Measurements from ENCODE around the gene FGF14.

Gene FGF14

GRCh38 chr13:101714195-101714594 lies 687.7 kb downstream of the FGF14 start:
- Histone ChIP-seq H3K4me3 (ENCODE audit: low read length) (no peak overlapping the region), H3K9ac (ENCODE audit: low read depth, low read length) (no peak overlapping the region), H3K4me1 (ENCODE audit: insufficient read depth, low read length) (no peaks in the 10 kb centered on the region), H3K27me3 (ENCODE audit: insufficient read depth, low read length) (no peaks in the 10 kb centered on the region), H3K36me3 (ENCODE audit: insufficient read depth, low read depth, low read length) (no peaks in the 10 kb centered on the region), H3K9me3 (ENCODE audit: insufficient read depth, low read depth, low read length) (no peaks in the 10 kb centered on the region), H3K27ac (ENCODE audit: low read length) (no peak overlapping the region)

- Histone ChIP-seq H3K36me3 (ENCODE audit: insufficient read depth, low read depth, low read length) (no peaks in the 10 kb centered on the region), H3K27me3 (ENCODE audit: insufficient read depth, low read length) (no peaks in the 10 kb centered on the region), H3K27ac (ENCODE audit: low read length) (no peak overlapping the region), H3K4me1 (ENCODE audit: insufficient read depth, low read length) (peaks cover 3% of the 10 kb centered on the region; the same call in 1 of the 2 replicates), H3K9me3 (ENCODE audit: insufficient read depth, low read depth, low read length) (no peaks in the 10 kb centered on the region), H3K9ac (ENCODE audit: low read depth, low read length) (no peak overlapping the region), H3K4me3 (ENCODE audit: low read length) (no peak overlapping the region)
Observed at GRCh38 chr13:101712026-101712348, 689.9 kb downstream of the FGF14 start.

- Histone ChIP-seq H3K27me3 (ENCODE audit: insufficient read depth, low read length) (no peaks in the 10 kb centered on the region), H3K9ac (ENCODE audit: low read depth, low read length) (no peak overlapping the region), H3K27ac (ENCODE audit: low read length) (no peak overlapping the region), H3K4me3 (ENCODE audit: low read length) (no peak overlapping the region), H3K9me3 (ENCODE audit: insufficient read depth, low read depth, low read length) (no peaks in the 10 kb centered on the region), H3K36me3 (ENCODE audit: insufficient read depth, low read depth, low read length) (no peaks in the 10 kb centered on the region), H3K4me1 (ENCODE audit: insufficient read depth, low read length) (peaks cover 3% of the 10 kb centered on the region; the same call in 1 of the 2 replicates)
Observed at GRCh38 chr13:101711307-101712025, 690.4 kb downstream of the FGF14 start.

DNA sequence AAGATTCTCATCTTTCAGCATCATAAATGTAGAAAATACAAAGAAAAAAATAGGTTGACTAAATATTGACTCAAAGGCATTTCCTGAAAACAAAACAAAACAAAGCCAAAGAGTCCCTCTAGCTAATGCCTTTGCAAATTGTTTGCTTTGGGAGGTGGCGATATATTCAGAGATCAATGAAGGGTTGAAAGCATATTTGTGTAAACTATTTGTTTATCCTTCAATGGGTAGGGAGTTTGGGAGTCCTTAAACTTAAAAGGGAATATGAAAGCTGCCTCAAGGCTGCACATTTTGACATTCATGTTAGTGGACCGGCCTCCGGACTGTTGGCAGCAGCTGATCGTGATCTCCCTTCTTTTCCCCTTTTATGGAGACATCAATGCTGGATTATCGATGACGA lies 691.9 kb downstream of the FGF14 start:
- Histone ChIP-seq H3K4me3 (ENCODE audit: low read length) (no peak overlapping the region), H3K27ac (ENCODE audit: low read length) (no peak overlapping the region), H3K27me3 (ENCODE audit: insufficient read depth, low read length) (no peaks in the 10 kb centered on the region), H3K9ac (ENCODE audit: low read depth, low read length) (no peak overlapping the region), H3K36me3 (ENCODE audit: insufficient read depth, low read depth, low read length) (no peaks in the 10 kb centered on the region), H3K4me1 (ENCODE audit: insufficient read depth, low read length) (peaks cover 3% of the 10 kb centered on the region; the same call in 1 of the 2 replicates), H3K9me3 (ENCODE audit: insufficient read depth, low read depth, low read length) (no peaks in the 10 kb centered on the region)

- Histone ChIP-seq H3K36me3 (ENCODE audit: insufficient read depth, low read depth, low read length) (no peaks in the 10 kb centered on the region), H3K27ac (ENCODE audit: low read length) (no peak overlapping the region), H3K27me3 (ENCODE audit: insufficient read depth, low read length) (no peaks in the 10 kb centered on the region), H3K9me3 (ENCODE audit: insufficient read depth, low read depth, low read length) (no peaks in the 10 kb centered on the region), H3K4me1 (ENCODE audit: insufficient read depth, low read length) (peaks cover 3% of the 10 kb centered on the region; the same call in 1 of the 2 replicates), H3K4me3 (ENCODE audit: low read length) (no peak overlapping the region), H3K9ac (ENCODE audit: low read depth, low read length) (no peak overlapping the region)
Observed at GRCh38 chr13:101708115-101708514, 693.7 kb downstream of the FGF14 start.

DNA sequence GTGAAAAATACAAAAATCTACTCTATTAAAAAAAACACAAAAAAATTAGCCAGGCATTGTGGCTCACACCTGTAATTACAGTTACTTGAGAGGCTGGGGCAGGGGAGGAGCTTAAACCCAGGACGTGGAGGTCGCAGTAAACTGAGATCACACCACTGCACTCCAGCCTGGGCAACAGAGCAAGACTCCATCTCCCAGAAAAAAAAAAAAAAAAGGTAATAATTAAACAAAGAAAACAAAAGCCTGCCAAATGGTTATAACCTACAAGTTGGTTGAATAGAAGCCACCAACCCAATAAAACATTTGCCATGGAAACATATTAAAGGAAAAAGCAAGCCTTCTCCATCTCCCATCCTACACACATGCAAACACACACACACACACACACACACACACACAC lies 694.2 kb downstream of the FGF14 start:
- no peak overlapping the region for H3K9ac ChIP-seq (ENCODE audit: low read depth, low read length)
- no peaks in the 10 kb centered on the region for H3K9me3 ChIP-seq (ENCODE audit: insufficient read depth, low read depth, low read length)
- H3K4me3 ChIP-seq (ENCODE audit: low read length) = no peak overlapping the region
- no peaks in the 10 kb centered on the region for H3K27me3 ChIP-seq (ENCODE audit: insufficient read depth, low read length)
- no peak overlapping the region for H3K27ac ChIP-seq (ENCODE audit: low read length)
- H3K4me1 ChIP-seq (ENCODE audit: insufficient read depth, low read length) = peaks cover 3% of the 10 kb centered on the region; the same call in 1 of the 2 replicates
- no peaks in the 10 kb centered on the region for H3K36me3 ChIP-seq (ENCODE audit: insufficient read depth, low read depth, low read length)

DNA sequence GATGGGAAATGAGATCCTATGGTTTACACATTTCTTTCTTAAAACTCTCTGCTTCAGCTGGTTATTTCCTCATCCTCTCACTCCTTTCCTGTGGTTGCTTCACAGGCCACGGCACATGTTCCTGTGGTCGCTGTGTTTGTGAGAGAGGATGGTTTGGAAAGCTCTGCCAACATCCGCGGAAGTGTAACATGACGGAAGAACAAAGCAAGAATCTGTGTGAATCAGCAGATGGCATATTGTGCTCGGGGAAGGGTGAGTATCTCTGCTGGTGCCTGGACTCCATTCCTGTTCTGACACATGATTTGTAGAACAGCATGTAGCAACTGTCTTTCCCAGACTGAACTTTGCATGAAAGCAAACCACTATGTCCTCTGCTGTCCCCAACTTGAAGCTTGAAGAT lies 695.2 kb downstream of the FGF14 start:
- Histone ChIP-seq H3K9ac (ENCODE audit: low read depth, low read length) (no peak overlapping the region), H3K4me3 (ENCODE audit: low read length) (no peak overlapping the region), H3K4me1 (ENCODE audit: insufficient read depth, low read length) (peaks cover 3% of the 10 kb centered on the region; the same call in 1 of the 2 replicates), H3K36me3 (ENCODE audit: insufficient read depth, low read depth, low read length) (no peaks in the 10 kb centered on the region), H3K27me3 (ENCODE audit: insufficient read depth, low read length) (no peaks in the 10 kb centered on the region), H3K9me3 (ENCODE audit: insufficient read depth, low read depth, low read length) (no peaks in the 10 kb centered on the region), H3K27ac (ENCODE audit: low read length) (no peak overlapping the region)

- H3K4me3 ChIP-seq (ENCODE audit: low read length) = no peak overlapping the region
- H3K9me3 ChIP-seq (ENCODE audit: insufficient read depth, low read depth, low read length) = no peaks in the 10 kb centered on the region
- peaks cover 3% of the 10 kb centered on the region; the same call in 1 of the 2 replicates for H3K4me1 ChIP-seq (ENCODE audit: insufficient read depth, low read length)
- no peaks in the 10 kb centered on the region for H3K36me3 ChIP-seq (ENCODE audit: insufficient read depth, low read depth, low read length)
- no peaks in the 10 kb centered on the region for H3K27me3 ChIP-seq (ENCODE audit: insufficient read depth, low read length)
- no peak overlapping the region for H3K9ac ChIP-seq (ENCODE audit: low read depth, low read length)
- no peak overlapping the region for H3K27ac ChIP-seq (ENCODE audit: low read length)
Observed at GRCh38 chr13:101703838-101704237, 698.0 kb downstream of the FGF14 start.

GRCh38 chr13:101703081-101703480 lies 698.8 kb downstream of the FGF14 start:
- Histone ChIP-seq H3K9ac (ENCODE audit: low read depth, low read length) (no peak overlapping the region), H3K4me1 (ENCODE audit: insufficient read depth, low read length) (no peaks in the 10 kb centered on the region; the same call in 1 of the 2 replicates), H3K27me3 (ENCODE audit: insufficient read depth, low read length) (no peaks in the 10 kb centered on the region), H3K36me3 (ENCODE audit: insufficient read depth, low read depth, low read length) (no peaks in the 10 kb centered on the region), H3K4me3 (ENCODE audit: low read length) (no peak overlapping the region), H3K27ac (ENCODE audit: low read length) (no peak overlapping the region), H3K9me3 (ENCODE audit: insufficient read depth, low read depth, low read length) (no peaks in the 10 kb centered on the region)

- Histone ChIP-seq H3K27ac (ENCODE audit: low read length) (no peak overlapping the region), H3K4me1 (ENCODE audit: insufficient read depth, low read length) (no peaks in the 10 kb centered on the region), H3K27me3 (ENCODE audit: insufficient read depth, low read length) (no peaks in the 10 kb centered on the region), H3K4me3 (ENCODE audit: low read length) (no peak overlapping the region), H3K9ac (ENCODE audit: low read depth, low read length) (no peak overlapping the region), H3K36me3 (ENCODE audit: insufficient read depth, low read depth, low read length) (no peaks in the 10 kb centered on the region), H3K9me3 (ENCODE audit: insufficient read depth, low read depth, low read length) (no peaks in the 10 kb centered on the region)
Observed at GRCh38 chr13:101700598-101700997, 701.2 kb downstream of the FGF14 start.

GRCh38 chr13:101698400-101698799 lies 703.4 kb downstream of the FGF14 start:
- no peak overlapping the region for H3K27ac ChIP-seq (ENCODE audit: low read length)
- H3K9me3 ChIP-seq (ENCODE audit: insufficient read depth, low read depth, low read length) = no peaks in the 10 kb centered on the region
- H3K4me1 ChIP-seq (ENCODE audit: insufficient read depth, low read length) = no peaks in the 10 kb centered on the region
- no peak overlapping the region for H3K4me3 ChIP-seq (ENCODE audit: low read length)
- no peaks in the 10 kb centered on the region for H3K27me3 ChIP-seq (ENCODE audit: insufficient read depth, low read length)
- no peak overlapping the region for H3K9ac ChIP-seq (ENCODE audit: low read depth, low read length)
- no peaks in the 10 kb centered on the region for H3K36me3 ChIP-seq (ENCODE audit: insufficient read depth, low read depth, low read length)

DNA sequence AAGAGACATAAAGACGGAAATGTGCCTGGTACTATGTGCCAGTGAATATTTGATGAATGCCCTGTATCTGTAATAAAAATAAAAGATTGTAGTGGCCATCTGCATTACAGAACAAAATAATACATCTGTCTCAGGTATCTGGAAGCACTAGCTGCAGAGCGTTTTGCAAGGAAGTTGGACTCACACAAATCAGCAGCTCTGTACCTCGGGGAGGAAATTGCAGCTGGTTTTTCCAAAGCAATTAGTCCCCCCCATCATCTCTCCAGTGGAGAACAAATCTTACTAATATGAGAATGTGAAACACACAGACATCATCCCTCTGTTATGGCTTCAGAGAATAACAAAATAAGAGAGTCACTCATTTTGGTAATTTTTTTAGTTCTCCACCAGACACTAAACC lies 704.1 kb downstream of the FGF14 start:
- H3K36me3 ChIP-seq (ENCODE audit: insufficient read depth, low read depth, low read length) = no peaks in the 10 kb centered on the region

More for the DNA sequence above, 704.1 kb downstream of the FGF14 start:
- Histone ChIP-seq H3K4me3 (ENCODE audit: low read length) (no peak overlapping the region), H3K27ac (ENCODE audit: low read length) (no peak overlapping the region), H3K27me3 (ENCODE audit: insufficient read depth, low read length) (no peaks in the 10 kb centered on the region), H3K9ac (ENCODE audit: low read depth, low read length) (no peak overlapping the region), H3K9me3 (ENCODE audit: insufficient read depth, low read depth, low read length) (no peaks in the 10 kb centered on the region), H3K4me1 (ENCODE audit: insufficient read depth, low read length) (no peaks in the 10 kb centered on the region)
